ENCODE results near the gene CYB5R4. TPM values are rescaled to one million over a fixed set of nuclear protein-coding genes. Genes with fewer than 3 reads are reported as not detected.

Gene CYB5R4
- total RNA-seq (2013; cell fraction: nucleolus; rRNA removed), result 23.2 and 27.3 TPM in 2 replicates
- total RNA-seq (2014; rRNA removed), result 23.3 and 27.6 TPM in 2 replicates
- total RNA-seq (2014; rRNA removed; fragmentation: Illumina TruSeq; extraction: Trizol), result 19.1 and 23.7 TPM in 2 replicates
- total RNA-seq (2021), result 33.2 and 36.9 TPM in 2 replicates
- polyA plus RNA-seq (2011; ENCODE audit: low read depth), result 6.2 TPM
- 33.7 and 59.6 TPM in 2 replicates for polyA plus RNA-seq (2011; rRNA removed)
- 8.1 and 8.2 TPM in 2 replicates for polyA plus RNA-seq (2011; cell fraction: cytosol; rRNA removed)
- polyA plus RNA-seq (2011; cell fraction: nucleus; rRNA removed), result 7.0 and 9.9 TPM in 2 replicates
- 13.5 and 18.9 TPM in 2 replicates for polyA plus RNA-seq (2012)
- 24.6 and 32.5 TPM in 2 replicates for polyA plus RNA-seq (2014; fragmentation: Illumina TruSeq; extraction: Trizol)
- 10 to 100 TPM; 13.4 to 16.9 TPM for polyA plus RNA-seq (2014; fragmentation: Nextera tagmentation; extraction: Ambion mirVana)
- polyA plus RNA-seq (2014; rRNA removed), result 28.2 and 30.4 TPM in 2 replicates
- 10 to 100 TPM; 57.2 to 61.1 TPM for polyA plus RNA-seq (2016; fragmentation: Nextera tagmentation; extraction: Ambion mirVana)
- polyA minus RNA-seq (2011; rRNA and poly(A)+ RNA removed), result 10.0 and 10.9 TPM in 2 replicates
- 10.7 and 10.8 TPM in 2 replicates for polyA minus RNA-seq (2011; cell fraction: cytosol; rRNA and poly(A)+ RNA removed)
- 13.4 and 20.0 TPM in 2 replicates for polyA minus RNA-seq (2011; cell fraction: nucleus; rRNA and poly(A)+ RNA removed)
- Bru-seq, nascent RNA, result percentile 83 among the genes with signal in this experiment
- percentile 74 among the genes with signal in this experiment for BruChase-seq, experiment 1, labeled RNA remaining after a 6-hour chase
- BruChase-seq, experiment 2, labeled RNA remaining after a 2-hour chase, result percentile 75 among the genes with signal in this experiment
- long read RNA-seq, experiment 1, full-length matches to known transcripts, result 46 of 60 reads
- long read RNA-seq, experiment 1, partial matches to known transcripts, result 5 of 60 reads
- long read RNA-seq, experiment 1, other reads (novel, unspliced or antisense), result 9 of 60 reads
- long read RNA-seq, experiment 2, full-length matches to known transcripts, result 442 of 529 reads
- long read RNA-seq, experiment 2, partial matches to known transcripts, result 47 of 529 reads
- long read RNA-seq, experiment 2, other reads (novel, unspliced or antisense), result 40 of 529 reads

- H3K4me2 ChIP-seq (ENCODE audit: control insufficient read depth, insufficient read depth), result peak within 1 kb of the TSS; percentile 98
- in situ Hi-C loops (cut with MboI) (no loop called here), intact Hi-C loops (cut with micrococcal nuclease; ENCODE audit: unreplicated experiment) (no loop called here)
- H3K79me2 ChIP-seq (ENCODE audit: control insufficient read depth, insufficient read depth, low read length), result peaks cover 39% of the 10 kb centered on the region
- H3K27ac ChIP-seq (ENCODE audit: control insufficient read depth, insufficient read depth), result peak within 1 kb of the TSS; percentile 75
- SMC1A ChIA-PET (ENCODE audit: uncharacterized antibody, unreplicated experiment), result interaction anchor here (0.8 to 1.9 kb wide), 10 partner anchors 10 to 368 kb away, joined by 3 to 8 read pairs (median 3); partner anchors contain the start of gene CEP162
- FAIRE-seq, result peak; percentile 96
- peaks cover 5% of the 10 kb centered on the region; the same call in 1 of the 2 replicates for H3K4me1 ChIP-seq (ENCODE audit: control insufficient read depth, insufficient read depth, low read length)
- WGBS (ENCODE audit: insufficient coverage, insufficient replicate concordance, low lambda C conversion rate, missing lambda C conversion rate), result 1% methylated on average over 44 of the region's 53 CpGs
- DNase-seq (ENCODE audit: low read depth, low spot score), result peak; percentile 84
- CTCF ChIA-PET, result interaction anchor here (0.7 to 1.5 kb wide), 9 partner anchors 12 to 643 kb away, joined by 3 to 7 read pairs (median 4); partner anchors contain the start of gene CEP162
- POLR2A ChIA-PET, result interaction anchor here (0.6 to 2.0 kb wide), 9 partner anchors 11 to 367 kb away, joined by 3 to 9 read pairs (median 3); partner anchors contain the start of gene SNAP91
- BruUV-seq (replicated peaks), result no TSS peak
- H2AFZ ChIP-seq (ENCODE audit: control insufficient read depth, low read depth, low read length), result peak within 1 kb of the TSS; percentile 94
- peak within 1 kb of the TSS; percentile 83 for H3K4me3 ChIP-seq
- RAD21 ChIA-PET (ENCODE audit: unreplicated experiment), result interaction anchor here (0.8 to 2.3 kb wide), 7 partner anchors 8 to 563 kb away, joined by 3 to 10 read pairs (median 4); no protein-coding TSS in a partner anchor
- H3K9me3 ChIP-seq (replicated peaks; ENCODE audit: control insufficient read depth, insufficient read depth, low read length), result no peaks in the 10 kb centered on the region
- H3K9ac ChIP-seq (ENCODE audit: control insufficient read depth, insufficient read depth, low read length), result peak within 1 kb of the TSS; percentile 89
- no peaks in the 10 kb centered on the region for H4K20me1 ChIP-seq (ENCODE audit: control insufficient read depth, insufficient read depth)
- no peaks in the 10 kb centered on the region for H3K36me3 ChIP-seq (ENCODE audit: control insufficient read depth in 2 of 2, insufficient read depth in 2 of 2, low read length in 1 of 2)
- 0 out of 4 replicates have a peak, but pooled peaks cover 1 to 6% of the 10 kb centered on the region in 2 experiments for H3K27me3 ChIP-seq (replicated peaks in 1 of 2; ENCODE audit: control insufficient read depth in 2 of 2, insufficient read depth in 2 of 2, low read length in 1 of 2)
- ATAC-seq, result peak; percentile 96
- TF ChIP-seq PAX5 (IDR thresholded peaks at IDR 0.05; ENCODE audit: borderline replicate concordance, low read depth, low read length), result peak; percentile 67
- TF ChIP-seq ZBTB4 (CRISPR knock-in tag; IDR thresholded peaks at IDR 0.05), result no peak
- TF ChIP-seq TBL1XR1 (IDR thresholded peaks at IDR 0.05; ENCODE audit: low read depth, low read length), result peak; percentile 78; the same call in 1 of the 2 replicates
- TF ChIP-seq SPI1 (IDR thresholded peaks at IDR 0.05; ENCODE audit: borderline replicate concordance, insufficient read depth, low read depth, low read length), result peak; percentile 39; the same call in 1 of the 2 replicates
- peak; percentile 83 for TF ChIP-seq E2F8 (IDR thresholded peaks at IDR 0.05; ENCODE audit: low read depth, partially characterized antibody)
- peak; percentile 38; the same call in 1 of the 2 replicates for TF ChIP-seq ZNF24 (IDR thresholded peaks at IDR 0.05)
- 0 out of 4 replicates have a peak, but pooled peaks of 1 of the 2 experiments have one; percentile 14 for TF ChIP-seq EP300 (IDR thresholded peaks at IDR 0.05; ENCODE audit: borderline replicate concordance in 1 of 2, control insufficient read depth in 1 of 2, low read depth in 2 of 2, low read length in 2 of 2)
- 0 out of 2 replicates have a peak, but pooled peaks have one; percentile 42 for TF ChIP-seq TCF3 (IDR thresholded peaks at IDR 0.05; ENCODE audit: borderline replicate concordance, insufficient read depth, low read depth, low read length)
- TF ChIP-seq NR2F1 (conservative IDR thresholded peaks at IDR 0.05), result peak; percentile 99
- peak; percentile 54 for TF ChIP-seq RUNX3 (IDR thresholded peaks at IDR 0.05; ENCODE audit: low read length)
Observed at GRCh38 chr6:83859410-83860358, at the start of gene CYB5R4. CYB5R4 (plus strand) TSS chr6:83859689; CDS start chr6:83859783, 94 bp downstream.

Data from GM12878 (cell line).